Measurements from ENCODE around the gene CCDC136. TPM values are rescaled to one million over a fixed set of nuclear protein-coding genes. Genes with fewer than 3 reads are reported as not detected.

CCDC136 gene
- total and polyA plus RNA-seq, 4 experiments from 2014 or later, result 3.4 to 20.4 (median 18.3) TPM; not detected in 1

- H3K4me3 Mint-ChIP-seq, result no peak overlapping the region
- peaks cover 0 to 11% of the 10 kb centered on the region in 2 donors for H3K36me3 Mint-ChIP-seq
- H3K27ac Mint-ChIP-seq, result no peak overlapping the region
- CTCF ChIA-PET (ENCODE audit: partially characterized antibody), result interaction anchor here (1.0 to 5.4 kb wide), 2 partner anchors 16 to 24 kb away, joined by 3 to 61 read pairs; no protein-coding TSS in a partner anchor
- no peak overlapping the region for H3K4me3 ChIP-seq (ENCODE audit: low read length in 2 of 2)
- peaks cover 19% of the 10 kb centered on the region for H3K4me1 ChIP-seq (ENCODE audit: insufficient read depth, low read length)
- H3K9me3 ChIP-seq (ENCODE audit: control insufficient read depth in 1 of 2, low read length in 2 of 2), result no peaks in the 10 kb centered on the region
- H3K27me3 ChIP-seq (ENCODE audit: insufficient read depth, low read length), result no peaks in the 10 kb centered on the region
- DNase-seq, result no peak
- peaks cover 0 to 1% of the 10 kb centered on the region in 2 donors for H3K27me3 Mint-ChIP-seq
- intact Hi-C loops (cut with micrococcal nuclease), result no loop called here
- no peaks in the 10 kb centered on the region for H3K9me3 Mint-ChIP-seq
- peaks cover 11 to 24% (median 16%) of the 10 kb centered on the region in 4 donors for H3K4me1 Mint-ChIP-seq
- no peaks in the 10 kb centered on the region for H3K36me3 ChIP-seq (ENCODE audit: insufficient read depth, low read length)
- no peak overlapping the region for H3K27ac ChIP-seq (ENCODE audit: low read depth, low read length)
- POLR2A ChIA-PET (ENCODE audit: partially characterized antibody), result interaction anchor here (0.7 kb wide), 1 partner anchor 11 kb away, joined by 3 read pairs; no protein-coding TSS in a partner anchor
Measured at GRCh38 chr7:128859232-128860157, 67.7 kb downstream of the CCDC136 start.

GRCh38 chr7:128860158-128861073 is 68.6 kb downstream of the CCDC136 start:
- Histone ChIP-seq H3K9me3 (ENCODE audit: control insufficient read depth in 1 of 2, low read length in 2 of 2) (no peaks in the 10 kb centered on the region), H3K36me3 (ENCODE audit: insufficient read depth, low read length) (no peaks in the 10 kb centered on the region), H3K27ac (ENCODE audit: low read depth, low read length) (no peak overlapping the region), H3K4me3 (ENCODE audit: low read length in 2 of 2) (no peak overlapping the region), H3K4me1 (ENCODE audit: insufficient read depth, low read length) (peaks cover 20% of the 10 kb centered on the region), H3K27me3 (ENCODE audit: insufficient read depth, low read length) (no peaks in the 10 kb centered on the region)
- H3K27me3 Mint-ChIP-seq, result no peaks in the 10 kb centered on the region
- intact Hi-C loops (cut with micrococcal nuclease), result no loop called here
- H3K4me1 Mint-ChIP-seq, result peaks cover 14 to 33% (median 22%) of the 10 kb centered on the region in 4 donors
- H3K36me3 Mint-ChIP-seq, result peaks cover 6 to 16% of the 10 kb centered on the region in 2 donors
- POLR2A ChIA-PET (ENCODE audit: partially characterized antibody), result interaction anchor here (0.7 kb wide), 1 partner anchor 10 kb away, joined by 3 read pairs; no protein-coding TSS in a partner anchor
- no peak for DNase-seq
- no peak overlapping the region for H3K4me3 Mint-ChIP-seq
- peak overlapping the region in 5 of 7 donors; percentile 55 to 86 (median 70) for H3K27ac Mint-ChIP-seq
- H3K9me3 Mint-ChIP-seq, result no peaks in the 10 kb centered on the region
- CTCF ChIA-PET (ENCODE audit: partially characterized antibody), result interaction anchor here (0.6 to 5.4 kb wide), 3 partner anchors 9 to 23 kb away, joined by 3 to 61 read pairs (median 3); no protein-coding TSS in a partner anchor

GRCh38 chr7:128861957-128862570 is 70.3 kb downstream of the CCDC136 start:
- Mint-ChIP-seq H3K36me3 (peaks cover 11 to 26% of the 10 kb centered on the region in 2 donors), H3K4me3 (peak overlapping the region; percentile 95 to 100 (median 98)), H3K27ac (peak overlapping the region; percentile 90 to 100 (median 97)), H3K27me3 (no peaks in the 10 kb centered on the region), H3K4me1 (peaks cover 17 to 39% (median 29%) of the 10 kb centered on the region in 4 donors), H3K9me3 (no peaks in the 10 kb centered on the region)
- Histone ChIP-seq H3K27me3 (ENCODE audit: insufficient read depth, low read length) (no peaks in the 10 kb centered on the region), H3K9me3 (ENCODE audit: control insufficient read depth in 1 of 2, low read length in 2 of 2) (no peaks in the 10 kb centered on the region), H3K4me3 (ENCODE audit: low read length in 2 of 2) (peak overlapping the region; percentile 45 to 61), H3K36me3 (ENCODE audit: insufficient read depth, low read length) (peaks cover 5% of the 10 kb centered on the region), H3K27ac (ENCODE audit: low read depth, low read length) (peak overlapping the region; percentile 79), H3K4me1 (ENCODE audit: insufficient read depth, low read length) (peaks cover 20% of the 10 kb centered on the region)
- intact Hi-C loops (cut with micrococcal nuclease), result loop anchor here (1.0 to 2.0 kb wide), 4 partner anchors 20 to 362 kb away; partner anchors contain the start of genes CALU and CCDC136
- no peak for DNase-seq
- ChIA-PET CTCF (ENCODE audit: partially characterized antibody) (interaction anchor here (1.0 to 5.4 kb wide), 6 partner anchors 10 to 230 kb away, joined by 3 to 61 read pairs (median 6); no protein-coding TSS in a partner anchor), POLR2A (ENCODE audit: partially characterized antibody) (interaction anchor here (0.5 to 1.6 kb wide), 4 partner anchors 12 to 1916 kb away, joined by 3 to 12 read pairs (median 6); partner anchors contain the start of genes CALU and CCDC136)

- Histone ChIP-seq H3K27me3 (ENCODE audit: insufficient read depth, low read length) (no peaks in the 10 kb centered on the region), H3K36me3 (ENCODE audit: insufficient read depth, low read length) (peaks cover 5% of the 10 kb centered on the region), H3K4me1 (ENCODE audit: insufficient read depth, low read length) (peaks cover 20% of the 10 kb centered on the region), H3K9me3 (ENCODE audit: control insufficient read depth in 1 of 2, low read length in 2 of 2) (no peaks in the 10 kb centered on the region), H3K4me3 (ENCODE audit: low read length in 2 of 2) (peak within 1 kb of the TSS; percentile 61 to 89), H3K27ac (ENCODE audit: low read depth, low read length) (peak within 1 kb of the TSS; percentile 79)
- intact Hi-C loops (cut with micrococcal nuclease), result loop anchor here (1.0 to 2.0 kb wide), 4 partner anchors 21 to 361 kb away; partner anchors contain the start of genes CALU and CCDC136
- peaks cover 11 to 29% of the 10 kb centered on the region in 2 donors for H3K36me3 Mint-ChIP-seq
- POLR2A ChIA-PET (ENCODE audit: partially characterized antibody), result interaction anchor here (0.5 to 1.6 kb wide), 4 partner anchors 13 to 1915 kb away, joined by 3 to 12 read pairs (median 6); partner anchors contain the start of genes CALU and CCDC136
- DNase-seq, result peak; percentile 98 to 100 (median 99)
- H3K9me3 Mint-ChIP-seq, result no peaks in the 10 kb centered on the region
- H3K27me3 Mint-ChIP-seq, result no peaks in the 10 kb centered on the region
- H3K27ac Mint-ChIP-seq, result peak within 1 kb of the TSS; percentile 90 to 100 (median 97)
- peak within 1 kb of the TSS; percentile 95 to 100 (median 98) for H3K4me3 Mint-ChIP-seq
- H3K4me1 Mint-ChIP-seq, result peaks cover 21 to 42% (median 31%) of the 10 kb centered on the region in 4 donors
- CTCF ChIA-PET (ENCODE audit: partially characterized antibody), result interaction anchor here (1.0 to 5.4 kb wide), 7 partner anchors 9 to 229 kb away, joined by 3 to 61 read pairs (median 5); no protein-coding TSS in a partner anchor
Measured at GRCh38 chr7:128862571-128863432, 71.0 kb downstream of the CCDC136 start, which contains the start of gene ATP6V1F. Gene ATP6V1F (plus strand): TSS chr7:128862856. CDS start chr7:128862905, 49 bp downstream.

- H3K4me3 ChIP-seq (ENCODE audit: low read length in 2 of 2), result peak overlapping the region; percentile 61 to 89
- peaks cover 20% of the 10 kb centered on the region for H3K4me1 ChIP-seq (ENCODE audit: insufficient read depth, low read length)
- CTCF ChIA-PET (ENCODE audit: partially characterized antibody), result interaction anchor here (0.5 to 5.4 kb wide), 7 partner anchors 8 to 434 kb away, joined by 3 to 61 read pairs (median 5); no protein-coding TSS in a partner anchor
- intact Hi-C loops (cut with micrococcal nuclease), result loop anchor here (2.0 kb wide), 1 partner anchor 73 kb away; the partner anchor contains the start of gene CCDC136
- Mint-ChIP-seq H3K4me1 (peaks cover 22 to 44% (median 32%) of the 10 kb centered on the region in 4 donors), H3K4me3 (peak overlapping the region; percentile 95 to 100 (median 98)), H3K27me3 (no peaks in the 10 kb centered on the region), H3K27ac (peak overlapping the region; percentile 90 to 100 (median 97)), H3K36me3 (peaks cover 11 to 29% of the 10 kb centered on the region in 2 donors), H3K9me3 (no peaks in the 10 kb centered on the region)
- no peaks in the 10 kb centered on the region for H3K9me3 ChIP-seq (ENCODE audit: control insufficient read depth in 1 of 2, low read length in 2 of 2)
- DNase-seq, result peak; percentile 34 to 62 (median 43)
- H3K27me3 ChIP-seq (ENCODE audit: insufficient read depth, low read length), result no peaks in the 10 kb centered on the region
- H3K36me3 ChIP-seq (ENCODE audit: insufficient read depth, low read length), result peaks cover 5% of the 10 kb centered on the region
- POLR2A ChIA-PET (ENCODE audit: partially characterized antibody), result interaction anchor here (1.1 to 1.6 kb wide), 3 partner anchors 20 to 125 kb away, joined by 3 to 12 read pairs (median 8); partner anchors contain the start of genes CALU and CCDC136
- peak overlapping the region; percentile 79 for H3K27ac ChIP-seq (ENCODE audit: low read depth, low read length)
Measured at GRCh38 chr7:128863433-128863989, 71.7 kb downstream of the CCDC136 start.

All from CD4-positive, alpha-beta memory T cell (primary cell).